RWPE2 (cell line): ENCODE data around the gene LSG1.
A peak's percentile ranks its signal among the peaks of the same experiment; 100 is the strongest.

ENCODE experiments used
- ATAC-seq: fragments of 200-7000 bp; cut with Tn5 transposase; 3 replicates; pipeline ENCODE4 v1.9.1; 2021; ENCODE audit warnings: low read depth
- DNase-seq: peaks from one replicate; pipeline ENCODE4 v3.0.0-alpha.2; 2020; ENCODE audit warnings: low spot score
- H3K27ac ChIP-seq: fragments of 450-650 bp; 2 replicates; pipeline ENCODE4 v1.5.1; 2017; ENCODE audit warnings: mild to moderate bottlenecking; ENCODE audit not compliant: poor library complexity, severe bottlenecking
- H3K27me3 ChIP-seq: fragments of 250-450 bp; sonication (Bioruptor Pico); 2 replicates; pipeline ENCODE4 v1.5.1; 2021; ENCODE audit warnings: mild to moderate bottlenecking, moderate library complexity; ENCODE audit not compliant: insufficient read depth, poor library complexity, severe bottlenecking
- H3K36me3 ChIP-seq: fragments of 250-450 bp; sonication (Bioruptor Pico); 2 replicates; pipeline ENCODE4 v1.5.1; 2020; ENCODE audit warnings: low read depth, mild to moderate bottlenecking, moderate library complexity
- H3K4me1 ChIP-seq: fragments of 250-450 bp; sonication (Bioruptor Pico); 2 replicates; pipeline ENCODE4 v1.5.1; 2021; ENCODE audit warnings: mild to moderate bottlenecking, moderate library complexity; ENCODE audit not compliant: insufficient read depth, poor library complexity, severe bottlenecking
- H3K4me3 ChIP-seq: fragments of 250-450 bp; sonication (Bioruptor Pico); 2 replicates; pipeline ENCODE4 v1.5.1; 2021; ENCODE audit warnings: mild to moderate bottlenecking, moderate library complexity; ENCODE audit not compliant: severe bottlenecking
- H3K9me3 ChIP-seq: fragments of 250-450 bp; sonication (Bioruptor Pico); 2 replicates; pipeline ENCODE4 v1.5.1; 2021; ENCODE audit warnings: mild to moderate bottlenecking, moderate library complexity; ENCODE audit not compliant: severe bottlenecking
- TF ChIP-seq, protein P1 (sequence below): fragments of 450-650 bp; IDR thresholded peaks from one replicate; pipeline ENCODE4 v1.5.1; 2017; ENCODE audit warnings: mild to moderate bottlenecking, moderate library complexity; ENCODE audit not compliant: poor library complexity, severe bottlenecking

The LSG1 gene

DNA sequence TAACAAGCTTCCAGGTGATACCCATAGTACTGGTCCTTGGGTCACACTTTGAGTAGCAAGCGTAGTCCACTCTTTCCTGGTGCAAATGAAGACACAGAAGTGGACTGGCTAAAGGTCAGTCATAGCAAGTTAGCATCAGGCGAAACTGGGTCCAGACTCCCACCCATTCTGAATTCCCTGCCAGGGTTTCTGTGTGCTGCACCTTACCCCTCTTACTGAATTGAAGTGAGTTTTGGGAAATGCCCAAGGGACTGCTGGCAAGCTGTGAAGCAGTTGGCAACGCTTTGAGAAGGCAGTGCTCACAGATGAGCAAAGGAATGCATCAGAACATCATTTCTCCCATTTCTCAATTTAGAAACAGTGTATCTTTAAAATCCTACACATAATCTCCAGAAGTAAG, 1.8 kb upstream of the LSG1 start:
- Histone ChIP-seq H3K36me3 (peaks cover 13% of the 10 kb centered on the region), H3K27me3 (no peaks in the 10 kb centered on the region), H3K9me3 (no peaks in the 10 kb centered on the region), H3K4me3 (no peak overlapping the region), H3K4me1 (peaks cover 6% of the 10 kb centered on the region), H3K27ac (no peak overlapping the region)
- TF ChIP-seq, protein P1, sequence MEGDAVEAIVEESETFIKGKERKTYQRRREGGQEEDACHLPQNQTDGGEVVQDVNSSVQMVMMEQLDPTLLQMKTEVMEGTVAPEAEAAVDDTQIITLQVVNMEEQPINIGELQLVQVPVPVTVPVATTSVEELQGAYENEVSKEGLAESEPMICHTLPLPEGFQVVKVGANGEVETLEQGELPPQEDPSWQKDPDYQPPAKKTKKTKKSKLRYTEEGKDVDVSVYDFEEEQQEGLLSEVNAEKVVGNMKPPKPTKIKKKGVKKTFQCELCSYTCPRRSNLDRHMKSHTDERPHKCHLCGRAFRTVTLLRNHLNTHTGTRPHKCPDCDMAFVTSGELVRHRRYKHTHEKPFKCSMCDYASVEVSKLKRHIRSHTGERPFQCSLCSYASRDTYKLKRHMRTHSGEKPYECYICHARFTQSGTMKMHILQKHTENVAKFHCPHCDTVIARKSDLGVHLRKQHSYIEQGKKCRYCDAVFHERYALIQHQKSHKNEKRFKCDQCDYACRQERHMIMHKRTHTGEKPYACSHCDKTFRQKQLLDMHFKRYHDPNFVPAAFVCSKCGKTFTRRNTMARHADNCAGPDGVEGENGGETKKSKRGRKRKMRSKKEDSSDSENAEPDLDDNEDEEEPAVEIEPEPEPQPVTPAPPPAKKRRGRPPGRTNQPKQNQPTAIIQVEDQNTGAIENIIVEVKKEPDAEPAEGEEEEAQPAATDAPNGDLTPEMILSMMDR: no peak
- no peak for ATAC-seq
- no peak for DNase-seq

DNA sequence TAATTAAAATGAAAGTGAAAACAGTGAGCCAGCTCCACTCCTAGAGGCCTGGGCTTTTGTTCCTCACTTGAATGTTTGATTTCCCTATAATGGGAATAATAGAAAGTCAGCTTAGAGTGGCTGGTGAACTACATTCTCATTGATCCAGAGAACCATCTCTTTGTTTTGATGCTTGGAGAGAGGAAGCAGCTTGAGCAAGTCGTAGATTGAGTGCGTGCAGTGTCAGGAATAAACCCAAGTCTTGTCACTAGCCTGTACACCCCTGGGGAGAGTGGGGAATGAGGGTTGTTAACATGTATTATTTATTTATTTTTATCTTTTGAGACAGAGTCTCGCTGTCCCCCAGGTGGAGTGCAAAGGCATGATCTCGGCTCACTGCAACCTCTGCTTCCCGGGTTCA, 885 bp upstream of the LSG1 start:
- Histone ChIP-seq H3K9me3 (no peaks in the 10 kb centered on the region), H3K4me1 (peaks cover 6% of the 10 kb centered on the region), H3K36me3 (peaks cover 21% of the 10 kb centered on the region), H3K27me3 (no peaks in the 10 kb centered on the region), H3K4me3 (peak overlapping the region; percentile 68), H3K27ac (peak overlapping the region; percentile 26)
- DNase-seq: no peak
- no peak for ATAC-seq
- TF ChIP-seq, protein P1: no peak

DNA sequence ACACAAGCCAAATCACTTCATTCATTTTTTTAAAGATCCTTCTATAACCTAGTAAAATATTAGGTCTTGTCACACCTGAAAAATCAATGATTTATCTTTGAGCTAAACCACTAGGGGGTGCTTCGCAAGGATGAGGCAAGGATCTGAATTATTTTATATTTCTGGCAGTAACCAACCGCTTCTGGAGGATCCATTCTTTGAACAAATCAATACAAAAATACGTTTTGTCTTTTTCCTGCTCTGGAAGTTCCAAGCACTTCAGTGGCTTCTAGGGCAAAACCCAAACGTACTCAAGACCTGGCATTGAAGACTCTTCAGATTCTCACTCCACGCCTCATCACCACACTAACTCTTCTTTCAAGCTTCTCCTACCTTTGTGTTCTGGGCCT, 486 bp downstream of the LSG1 start:
- Histone ChIP-seq H3K4me1 (peaks cover 6% of the 10 kb centered on the region), H3K9me3 (no peaks in the 10 kb centered on the region), H3K4me3 (peak overlapping the region; percentile 68), H3K36me3 (peaks cover 23% of the 10 kb centered on the region), H3K27ac (peak overlapping the region; percentile 26), H3K27me3 (no peaks in the 10 kb centered on the region)
- ATAC-seq (no peak), DNase-seq (no peak)
- TF ChIP-seq, protein P1: peak; percentile 90

DNA sequence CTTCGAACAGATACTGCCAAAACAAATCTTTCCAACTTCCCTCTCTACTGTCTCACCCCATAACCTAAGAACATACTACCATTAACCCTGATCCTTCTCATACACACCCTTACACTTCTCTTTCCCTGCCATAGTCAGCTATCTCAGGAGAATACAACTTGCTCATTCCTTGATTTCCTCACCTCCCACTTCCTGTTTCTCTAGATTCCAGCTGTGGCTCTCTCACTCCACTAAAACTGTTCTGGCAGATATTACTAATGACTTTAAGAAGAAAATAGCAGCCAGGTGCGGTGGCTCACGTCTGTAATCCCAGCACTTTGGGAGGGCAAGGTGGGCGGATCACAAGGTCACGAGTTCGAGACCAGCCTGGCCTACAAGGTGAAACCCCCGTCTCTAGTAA, 4.6 kb downstream of the LSG1 start:
- H3K36me3 ChIP-seq: peaks cover 49% of the 10 kb centered on the region
- no peaks in the 10 kb centered on the region for H3K9me3 ChIP-seq
- no peaks in the 10 kb centered on the region for H3K27me3 ChIP-seq
- H3K27ac ChIP-seq: no peak overlapping the region
- DNase-seq (no peak), ATAC-seq (no peak)
- H3K4me1 ChIP-seq: peaks cover 6% of the 10 kb centered on the region
- TF ChIP-seq, protein P1: no peak
- no peak overlapping the region for H3K4me3 ChIP-seq

DNA sequence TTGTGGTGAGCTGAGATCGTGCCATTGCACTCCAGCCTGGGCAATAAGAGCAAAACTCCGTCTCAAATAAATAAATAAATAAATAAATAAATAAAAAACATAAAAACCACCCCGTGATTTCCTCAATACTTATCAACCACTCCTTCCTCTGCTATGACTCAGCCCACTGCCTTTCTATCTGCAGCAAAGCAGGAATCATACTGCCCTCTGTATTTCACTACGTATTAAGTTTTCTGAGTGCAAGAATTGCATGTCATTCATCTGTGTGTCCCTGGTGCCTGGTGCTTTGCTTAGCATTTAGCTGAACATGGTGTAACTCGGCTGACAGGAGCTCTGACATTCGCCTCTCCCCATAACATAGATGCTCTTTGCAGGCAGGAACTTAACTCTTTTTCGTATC, 7.1 kb downstream of the LSG1 start:
- TF ChIP-seq, protein P1: no peak
- Histone ChIP-seq H3K27me3 (no peaks in the 10 kb centered on the region), H3K27ac (no peak overlapping the region), H3K9me3 (no peaks in the 10 kb centered on the region), H3K4me1 (no peaks in the 10 kb centered on the region), H3K4me3 (no peak overlapping the region), H3K36me3 (peaks cover 64% of the 10 kb centered on the region)
- 0 out of 3 replicates have a peak, but pooled peaks have one; percentile 14 for ATAC-seq
- no peak for DNase-seq
